Astrocyte (in vitro differentiated cells and primary cell): Measurements from ENCODE around the gene SRPK1. TPM values are rescaled to one million over a fixed set of nuclear protein-coding genes. Genes with fewer than 3 reads are reported as not detected.

Experiments used
- DNase-seq: peaks from one replicate; pipeline ENCODE4 v3.0.0-alpha.2; 2010; ENCODE audit warnings: low read depth
- FAIRE-seq: peaks from 2 replicates; lab custom pipeline; 2011; peaks lifted over from hg19 to GRCh38; lab: Jason Lieb, UNC
- H2AFZ ChIP-seq: 2 replicates; pipeline ENCODE4 v1.6.0; 2012; ENCODE audit warnings: low read depth, low read length, inconsistent platforms
- H3K27ac ChIP-seq: 2 replicates; pipeline ENCODE4 v1.5.1; 2011; ENCODE audit warnings: low read depth, low read length, inconsistent platforms
- H3K27me3 ChIP-seq: 2 replicates; pipeline ENCODE4 v1.6.0; 2011; ENCODE audit warnings: low read length, inconsistent platforms; ENCODE audit not compliant: insufficient read depth
- H3K36me3 ChIP-seq: 2 replicates; pipeline ENCODE4 v1.5.1; 2011; ENCODE audit warnings: low read length, inconsistent platforms; ENCODE audit not compliant: insufficient read depth
- H3K4me1 ChIP-seq: 2 replicates; pipeline ENCODE4 v1.5.1; 2011; ENCODE audit warnings: low read length, inconsistent platforms; ENCODE audit not compliant: insufficient read depth
- H3K4me2 ChIP-seq: 2 replicates; pipeline ENCODE4 v1.6.0; 2012; ENCODE audit warnings: low read length, inconsistent platforms
- H3K4me3 ChIP-seq: 2 replicates; pipeline ENCODE4 v1.5.1; 2011; ENCODE audit warnings: low read depth, mild to moderate bottlenecking, low read length, inconsistent platforms; ENCODE audit not compliant: insufficient read depth
- H3K79me2 ChIP-seq: 2 replicates; pipeline ENCODE4 v1.6.0; 2012; ENCODE audit warnings: mild to moderate bottlenecking, low read length, inconsistent platforms; ENCODE audit not compliant: insufficient read depth
- H3K9ac ChIP-seq: 2 replicates; pipeline ENCODE4 v1.6.0; 2012; ENCODE audit warnings: mild to moderate bottlenecking, low read length, inconsistent platforms
- H3K9me3 ChIP-seq: 2 replicates; pipeline ENCODE4 v1.5.1; 2012; ENCODE audit warnings: low read depth, mild to moderate bottlenecking, low read length, inconsistent platforms; ENCODE audit not compliant: insufficient read depth
- H4K20me1 ChIP-seq: 2 replicates; pipeline ENCODE4 v1.6.0; 2012; ENCODE audit warnings: low read length, inconsistent platforms; ENCODE audit not compliant: insufficient read depth
- H3K27ac Mint-ChIP-seq: one replicate; pipeline ENCODE4 v1.8.0; 2021; ENCODE audit warnings: mild to moderate bottlenecking, mixed read lengths; ENCODE audit not compliant: unreplicated experiment
- H3K27me3 Mint-ChIP-seq: one replicate; pipeline ENCODE4 v1.8.0; 2021; ENCODE audit warnings: low read depth, mixed read lengths; ENCODE audit not compliant: unreplicated experiment
- H3K36me3 Mint-ChIP-seq: one replicate; pipeline ENCODE4 v1.8.0; 2021; ENCODE audit warnings: low read depth, mixed read lengths; ENCODE audit not compliant: unreplicated experiment
- H3K4me1 Mint-ChIP-seq: one replicate; pipeline ENCODE4 v1.8.0; 2021; ENCODE audit warnings: low read depth, mixed read lengths; ENCODE audit not compliant: unreplicated experiment
- H3K4me3 Mint-ChIP-seq: one replicate; pipeline ENCODE4 v1.8.0; 2021; ENCODE audit warnings: mild to moderate bottlenecking, moderate library complexity, mixed read lengths; ENCODE audit not compliant: unreplicated experiment
- H3K9me3 Mint-ChIP-seq: one replicate; pipeline ENCODE4 v1.8.0; 2021; ENCODE audit warnings: mild to moderate bottlenecking, mixed read lengths; ENCODE audit not compliant: unreplicated experiment
- EZH2 ChIP-seq: IDR thresholded peaks from 2 replicates; pipeline ENCODE4 v1.6.1; 2012; ENCODE audit warnings: mild to moderate bottlenecking, low read length, inconsistent platforms; ENCODE audit not compliant: insufficient read depth
- total RNA-seq: library from RNA; stranded (reverse); gene quantifications from 2 replicates; pipeline ENCODE4 v1.2.1, GENCODE V29; 2021
- TF ChIP-seq, protein P1 (sequence below): IDR thresholded peaks from 2 replicates; pipeline ENCODE4 v1.5.1; 2011; ENCODE audit warnings: low read depth, mild to moderate bottlenecking, inconsistent platforms, low read length, moderate library complexity; ENCODE audit not compliant: insufficient read depth

The SRPK1 gene
- total RNA-seq, 1 donor from 2014 or later: 58.6 TPM

DNA sequence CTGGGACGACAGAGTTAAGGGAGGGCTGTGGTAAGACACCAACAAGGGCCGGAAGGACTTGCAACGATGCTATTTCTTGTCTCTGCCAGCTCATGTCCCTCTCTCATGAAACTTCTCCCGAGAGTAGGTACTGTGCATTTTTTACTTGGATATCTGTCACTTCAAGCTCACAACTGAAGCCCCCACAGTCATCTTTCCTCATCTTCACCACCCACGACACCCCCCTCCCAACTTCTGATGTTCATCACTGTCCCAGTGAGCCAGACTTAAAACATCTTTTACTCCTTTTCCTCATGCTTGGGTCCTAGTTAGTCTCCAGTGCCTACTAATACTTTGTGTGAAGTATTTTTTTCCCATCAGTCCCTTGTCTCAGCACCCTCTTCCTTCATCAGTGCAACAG is 34.6 kb upstream of the SRPK1 start:
- Histone ChIP-seq H3K4me1 (peaks cover 5% of the 10 kb centered on the region), H3K4me2 (peak overlapping the region; percentile 40), H2AFZ (no peak overlapping the region), H3K9me3 (no peaks in the 10 kb centered on the region), H3K79me2 (no peaks in the 10 kb centered on the region), H4K20me1 (no peaks in the 10 kb centered on the region), H3K9ac (no peak overlapping the region), H3K27ac (no peak overlapping the region), H3K36me3 (no peaks in the 10 kb centered on the region), H3K4me3 (no peak overlapping the region), H3K27me3 (peaks cover 1% of the 10 kb centered on the region)
- Mint-ChIP-seq H3K4me3 (no peak overlapping the region), H3K36me3 (peaks cover 1% of the 10 kb centered on the region), H3K27ac (no peak overlapping the region), H3K27me3 (peaks cover 18% of the 10 kb centered on the region), H3K4me1 (peaks cover 10% of the 10 kb centered on the region), H3K9me3 (peaks cover 4% of the 10 kb centered on the region)
- no peak for TF ChIP-seq EZH2
- TF ChIP-seq, protein P1, sequence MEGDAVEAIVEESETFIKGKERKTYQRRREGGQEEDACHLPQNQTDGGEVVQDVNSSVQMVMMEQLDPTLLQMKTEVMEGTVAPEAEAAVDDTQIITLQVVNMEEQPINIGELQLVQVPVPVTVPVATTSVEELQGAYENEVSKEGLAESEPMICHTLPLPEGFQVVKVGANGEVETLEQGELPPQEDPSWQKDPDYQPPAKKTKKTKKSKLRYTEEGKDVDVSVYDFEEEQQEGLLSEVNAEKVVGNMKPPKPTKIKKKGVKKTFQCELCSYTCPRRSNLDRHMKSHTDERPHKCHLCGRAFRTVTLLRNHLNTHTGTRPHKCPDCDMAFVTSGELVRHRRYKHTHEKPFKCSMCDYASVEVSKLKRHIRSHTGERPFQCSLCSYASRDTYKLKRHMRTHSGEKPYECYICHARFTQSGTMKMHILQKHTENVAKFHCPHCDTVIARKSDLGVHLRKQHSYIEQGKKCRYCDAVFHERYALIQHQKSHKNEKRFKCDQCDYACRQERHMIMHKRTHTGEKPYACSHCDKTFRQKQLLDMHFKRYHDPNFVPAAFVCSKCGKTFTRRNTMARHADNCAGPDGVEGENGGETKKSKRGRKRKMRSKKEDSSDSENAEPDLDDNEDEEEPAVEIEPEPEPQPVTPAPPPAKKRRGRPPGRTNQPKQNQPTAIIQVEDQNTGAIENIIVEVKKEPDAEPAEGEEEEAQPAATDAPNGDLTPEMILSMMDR: no peak
- no peak for FAIRE-seq
- no peak for DNase-seq

GRCh38 chr6:35955071-35955470 is 34.2 kb upstream of the SRPK1 start:
- H3K36me3 Mint-ChIP-seq: peaks cover 1% of the 10 kb centered on the region
- peak; percentile 19 for DNase-seq
- no peak for FAIRE-seq
- H3K27ac ChIP-seq: no peak overlapping the region
- H3K27me3 ChIP-seq: no peaks in the 10 kb centered on the region
- H3K79me2 ChIP-seq: no peaks in the 10 kb centered on the region
- H3K9ac ChIP-seq: no peak overlapping the region
- H3K4me1 ChIP-seq: peaks cover 5% of the 10 kb centered on the region
- H3K4me3 ChIP-seq: no peak overlapping the region
- peaks cover 4% of the 10 kb centered on the region for H3K9me3 Mint-ChIP-seq
- no peaks in the 10 kb centered on the region for H3K36me3 ChIP-seq
- H3K9me3 ChIP-seq: no peaks in the 10 kb centered on the region
- H3K27me3 Mint-ChIP-seq: peaks cover 16% of the 10 kb centered on the region
- H3K27ac Mint-ChIP-seq: no peak overlapping the region
- TF ChIP-seq, protein P1: no peak
- TF ChIP-seq EZH2: no peak
- H3K4me1 Mint-ChIP-seq: peaks cover 7% of the 10 kb centered on the region
- H3K4me2 ChIP-seq: peak overlapping the region; percentile 40
- H3K4me3 Mint-ChIP-seq: no peak overlapping the region
- peak overlapping the region; percentile 4 for H2AFZ ChIP-seq
- no peaks in the 10 kb centered on the region for H4K20me1 ChIP-seq

DNA sequence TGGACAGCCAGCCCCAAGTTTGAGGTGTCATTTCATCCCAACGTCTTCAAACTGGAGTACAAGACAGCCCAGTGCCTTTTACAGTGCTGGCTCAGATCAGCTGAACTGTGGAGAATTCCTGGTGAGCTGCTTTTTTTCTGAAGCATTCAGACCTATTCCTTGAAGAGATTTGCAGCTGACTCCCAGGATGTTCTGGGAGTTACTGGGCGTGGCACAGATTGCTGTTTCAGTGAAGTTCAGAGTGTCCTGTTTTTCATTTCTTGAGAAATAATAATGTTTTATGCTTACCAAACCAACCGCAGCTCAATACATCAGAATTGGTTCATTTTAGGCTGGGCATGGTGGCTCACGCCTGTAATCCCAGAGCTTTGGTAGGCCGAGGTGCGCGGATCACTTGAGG is 33.4 kb upstream of the SRPK1 start:
- no peak for FAIRE-seq
- Histone ChIP-seq H3K79me2 (no peaks in the 10 kb centered on the region), H3K27me3 (no peaks in the 10 kb centered on the region), H3K9me3 (no peaks in the 10 kb centered on the region), H3K9ac (no peak overlapping the region), H3K4me2 (no peak overlapping the region), H3K4me3 (no peak overlapping the region), H3K27ac (no peak overlapping the region), H4K20me1 (no peaks in the 10 kb centered on the region), H3K4me1 (peaks cover 5% of the 10 kb centered on the region), H2AFZ (no peak overlapping the region), H3K36me3 (no peaks in the 10 kb centered on the region)
- H3K27ac Mint-ChIP-seq: no peak overlapping the region
- no peak for TF ChIP-seq EZH2
- TF ChIP-seq, protein P1: no peak
- H3K27me3 Mint-ChIP-seq: peaks cover 15% of the 10 kb centered on the region
- peaks cover 6% of the 10 kb centered on the region for H3K4me1 Mint-ChIP-seq
- peaks cover 4% of the 10 kb centered on the region for H3K9me3 Mint-ChIP-seq
- no peak overlapping the region for H3K4me3 Mint-ChIP-seq
- peaks cover 1% of the 10 kb centered on the region for H3K36me3 Mint-ChIP-seq
- DNase-seq: no peak
